HG02759 (cell line): ENCODE results near the gene PLCB3.

ENCODE experiments used
- ATAC-seq: cut with Tn5 transposase; IDR thresholded peaks from one replicate; pipeline ENCODE4 v1.9.1; 2021; ENCODE audit warnings: mild to moderate bottlenecking, moderate library complexity; ENCODE audit not compliant: unreplicated experiment

Gene PLCB3

DNA sequence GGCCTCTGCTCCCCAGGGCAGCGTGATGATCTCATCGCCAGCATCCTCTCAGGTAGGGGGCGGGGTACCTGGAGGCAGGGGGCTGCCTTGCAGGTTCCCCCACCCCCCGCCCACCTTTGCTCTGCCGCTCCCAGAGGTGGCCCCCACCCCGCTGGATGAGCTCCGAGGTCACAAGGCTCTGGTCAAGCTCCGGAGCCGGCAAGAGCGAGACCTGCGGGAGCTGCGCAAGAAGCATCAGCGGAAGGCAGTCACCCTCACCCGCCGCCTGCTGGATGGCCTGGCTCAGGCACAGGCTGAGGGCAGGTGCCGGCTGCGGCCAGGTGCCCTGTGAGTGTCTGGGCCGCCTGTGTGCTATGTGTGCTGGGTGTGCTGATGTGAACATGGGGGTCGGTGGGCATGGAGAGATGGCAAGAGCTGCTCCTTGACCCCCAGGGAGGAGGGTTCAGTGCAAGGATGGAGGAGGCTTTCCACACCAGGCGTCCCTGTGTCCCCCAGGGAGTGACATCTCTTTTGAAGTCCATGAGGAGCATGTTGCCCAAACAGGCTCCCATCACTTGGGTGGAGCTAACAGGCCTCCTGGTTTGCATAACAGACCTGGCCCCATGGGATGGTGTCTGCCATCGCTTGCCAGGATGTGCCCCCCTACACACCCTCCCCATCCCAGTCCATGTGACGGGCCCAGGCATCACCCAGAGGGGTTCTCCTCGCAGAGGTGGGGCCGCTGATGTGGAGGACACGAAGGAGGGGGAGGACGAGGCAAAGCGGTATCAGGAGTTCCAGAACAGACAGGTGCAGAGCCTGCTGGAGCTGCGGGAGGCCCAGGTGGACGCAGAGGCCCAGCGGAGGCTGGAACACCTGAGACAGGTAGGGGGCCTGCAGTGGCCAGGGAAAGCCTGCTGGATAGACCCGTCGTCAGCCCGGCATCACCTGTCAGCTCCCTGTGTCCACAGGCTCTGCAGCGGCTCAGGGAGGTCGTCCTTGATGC is 14.1 kb downstream of the PLCB3 start:
- ATAC-seq = no peak

DNA sequence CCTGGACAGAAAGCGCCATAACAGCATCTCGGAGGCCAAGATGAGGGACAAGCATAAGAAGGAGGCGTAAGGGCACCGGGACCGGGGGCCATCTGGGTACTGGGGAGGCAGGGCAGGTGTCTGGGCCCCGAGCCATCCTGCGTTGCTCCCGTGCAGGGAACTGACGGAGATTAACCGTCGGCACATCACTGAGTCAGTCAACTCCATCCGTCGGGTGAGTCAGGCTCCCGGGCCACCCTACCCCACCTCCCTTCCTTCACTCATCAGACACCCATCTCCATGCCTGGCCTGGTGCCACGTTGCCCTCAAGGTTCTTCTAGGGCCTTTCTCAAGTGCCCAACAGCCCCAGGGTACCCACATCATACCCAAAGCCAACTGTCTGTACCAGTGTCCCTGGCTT is 15.0 kb downstream of the PLCB3 start:
- ATAC-seq = no peak

DNA sequence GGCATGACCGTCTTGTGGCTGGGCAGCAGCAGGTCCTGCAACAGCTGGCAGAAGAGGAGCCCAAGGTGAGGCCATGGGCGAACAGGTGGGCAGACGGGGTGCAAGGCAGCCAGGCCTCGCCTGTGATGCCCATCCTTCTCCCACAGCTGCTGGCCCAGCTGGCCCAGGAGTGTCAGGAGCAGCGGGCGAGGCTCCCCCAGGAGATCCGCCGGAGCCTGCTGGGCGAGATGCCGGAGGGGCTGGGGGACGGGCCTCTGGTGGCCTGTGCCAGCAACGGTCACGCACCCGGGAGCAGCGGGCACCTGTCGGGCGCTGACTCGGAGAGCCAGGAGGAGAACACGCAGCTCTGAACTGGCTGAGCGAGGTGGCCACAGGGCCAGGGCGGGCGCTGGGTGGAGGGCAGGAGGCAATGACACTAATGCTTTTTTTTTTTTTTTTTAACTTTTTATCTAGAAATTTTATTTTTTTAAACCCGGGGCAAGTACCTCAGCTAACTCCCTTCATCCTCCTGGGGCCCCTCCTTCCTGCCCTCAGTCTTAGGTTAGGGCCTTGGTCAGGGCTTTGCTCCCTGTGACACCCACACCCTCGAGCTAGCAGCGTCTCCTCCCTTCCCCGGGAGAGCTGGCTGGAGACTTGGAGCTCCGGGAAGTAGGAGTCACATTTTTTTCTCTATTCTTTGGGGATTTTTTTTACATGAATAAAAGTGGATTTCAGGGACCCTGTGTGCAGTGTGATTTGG is 16.0 kb downstream of the PLCB3 start:
- no peak for ATAC-seq

DNA sequence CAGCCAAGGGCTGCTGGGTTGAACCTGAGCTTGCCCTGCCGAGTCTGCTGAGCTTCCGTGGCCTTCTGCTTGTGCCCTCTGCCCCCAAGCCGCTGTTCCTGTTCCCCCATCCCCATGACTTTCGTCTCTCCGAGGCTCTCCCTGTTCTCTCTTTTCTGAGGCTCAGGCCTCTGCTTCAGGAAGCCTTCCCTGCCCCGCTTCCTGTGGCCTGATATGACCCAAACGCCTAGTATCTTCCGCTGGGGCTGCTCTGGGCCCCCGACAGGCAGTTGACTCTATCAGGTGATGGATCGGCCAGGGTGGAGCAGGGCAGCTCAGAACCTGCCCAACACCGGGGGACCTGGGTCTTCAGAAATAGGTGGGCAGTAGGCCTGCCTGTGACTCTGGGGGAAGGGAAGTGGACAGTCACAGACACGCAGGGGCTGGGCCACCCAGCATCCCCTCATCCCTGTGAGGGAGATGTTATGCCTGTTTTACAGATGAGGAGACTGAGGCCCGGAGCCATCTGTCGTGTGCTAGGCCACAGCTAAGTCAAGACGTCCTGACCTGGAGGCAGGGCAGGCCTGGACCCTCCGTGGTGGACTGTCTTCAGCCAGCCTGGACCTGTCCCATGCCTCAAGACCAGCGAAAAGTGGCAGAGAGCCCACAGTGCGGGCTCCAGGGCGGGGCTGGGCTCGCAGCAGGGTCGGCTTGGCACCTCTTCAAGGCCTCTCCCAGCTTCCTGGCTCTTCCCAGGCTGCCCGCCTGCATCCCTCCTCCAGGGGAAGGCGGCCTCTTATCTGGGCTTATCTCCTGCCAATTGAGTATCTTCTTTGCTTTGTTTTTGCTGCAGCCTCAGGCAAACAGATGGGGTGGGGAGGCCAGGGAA is 16.9 kb downstream of the PLCB3 start:
- ATAC-seq = no peak

DNA sequence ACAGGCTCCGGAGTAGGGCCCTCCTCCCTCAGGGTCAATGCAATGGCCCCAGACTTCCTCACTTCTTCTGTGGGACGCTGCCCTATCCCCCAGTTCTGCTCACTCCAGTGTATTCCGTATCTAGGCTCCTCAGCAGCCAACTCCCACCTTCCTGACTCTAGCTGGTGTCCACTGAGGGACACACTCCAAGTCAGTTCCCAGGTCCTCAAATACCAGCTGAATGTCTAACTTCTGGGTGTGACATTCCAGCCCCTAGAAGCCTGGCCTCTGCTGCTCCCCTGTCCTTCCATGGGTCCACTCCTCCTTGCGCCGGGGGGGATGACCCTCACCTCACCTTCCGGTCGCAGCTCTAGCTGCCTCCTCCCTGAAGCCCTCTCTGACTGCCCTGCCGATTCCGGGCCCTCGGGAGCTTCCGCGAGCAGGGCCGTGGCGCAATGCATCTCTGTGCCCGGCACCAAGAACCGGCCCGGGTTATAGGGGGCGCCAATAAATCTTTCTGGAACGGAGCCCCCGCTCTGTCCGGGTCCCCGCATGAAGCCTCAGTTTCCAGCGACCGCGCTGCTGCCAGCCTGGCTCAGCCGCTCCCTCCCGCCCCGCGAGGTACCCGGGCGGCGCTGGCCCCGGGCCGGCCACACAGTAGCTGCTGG is 17.7 kb downstream of the PLCB3 start:
- ATAC-seq = peak; percentile 13

DNA sequence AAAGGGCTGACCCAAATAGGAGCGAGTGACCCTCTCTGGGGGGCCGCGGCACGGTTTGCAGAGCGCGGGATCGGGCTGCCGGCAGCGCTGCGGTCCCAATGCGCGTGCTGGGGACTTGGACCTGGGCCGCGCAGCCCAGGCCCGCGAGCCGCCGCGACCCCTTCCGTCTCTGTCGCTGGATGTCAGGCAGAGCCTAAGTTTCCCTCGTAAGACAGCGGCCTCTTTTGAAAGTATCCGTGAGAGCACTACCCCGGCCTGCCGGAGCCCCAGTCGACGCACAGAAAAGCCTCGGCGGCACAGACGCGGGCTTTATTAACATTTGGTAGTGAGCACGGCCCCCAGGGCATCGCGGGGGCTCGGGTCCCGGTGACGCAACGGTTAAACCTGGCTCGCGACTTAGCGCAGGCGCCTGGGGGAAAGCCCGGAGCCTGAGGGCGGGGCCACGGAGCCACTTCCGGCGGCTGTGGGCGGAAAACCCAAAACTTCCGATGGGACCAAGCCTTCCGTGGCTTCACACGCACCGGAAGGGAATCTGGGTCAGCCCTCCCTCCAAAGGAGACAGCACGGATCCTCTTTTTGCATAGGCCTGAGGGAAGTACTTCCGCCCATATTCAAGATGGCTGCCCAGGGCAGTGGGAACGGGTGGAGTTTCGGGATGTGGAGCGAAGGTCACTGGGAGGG is 18.4 kb downstream of the PLCB3 start:
- ATAC-seq = peak; percentile 72

DNA sequence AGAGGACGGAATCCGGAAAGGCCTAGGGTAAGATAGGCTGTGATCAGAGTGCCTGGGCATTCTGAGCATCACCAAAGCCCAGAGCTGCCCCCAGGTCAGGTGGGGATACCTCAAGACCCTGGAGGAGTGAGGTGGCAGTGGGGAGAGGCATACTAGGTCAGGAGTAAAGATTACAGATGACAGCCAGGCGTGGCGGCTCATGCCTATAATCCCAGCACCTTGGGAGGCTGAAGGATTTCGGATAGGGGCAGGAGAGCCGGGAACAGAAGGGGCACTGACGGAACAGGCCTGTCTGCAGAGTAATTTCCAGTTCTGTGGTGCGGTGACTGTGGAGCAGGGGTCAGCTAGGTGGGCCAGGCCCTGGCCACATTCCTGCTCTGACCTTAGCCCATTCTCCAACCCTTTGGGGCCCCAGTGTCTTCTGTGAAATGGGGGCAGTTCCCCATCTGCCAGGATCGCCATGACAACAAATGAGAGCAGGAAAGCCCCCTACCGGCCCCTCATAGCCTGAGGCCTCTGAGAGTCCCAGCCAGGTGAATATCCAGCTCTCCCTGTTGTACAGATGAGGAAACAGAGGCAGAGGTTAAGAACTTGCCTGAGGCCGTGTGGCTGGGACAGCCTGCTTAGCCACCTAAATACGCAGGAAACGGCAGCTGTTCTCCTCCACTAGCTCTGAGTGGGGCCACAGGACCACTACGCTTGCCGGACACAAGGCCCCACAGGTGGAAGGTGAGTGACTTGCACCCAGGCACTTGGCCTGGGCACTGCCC is 23.9 kb downstream of the PLCB3 start:
- no peak for ATAC-seq

DNA sequence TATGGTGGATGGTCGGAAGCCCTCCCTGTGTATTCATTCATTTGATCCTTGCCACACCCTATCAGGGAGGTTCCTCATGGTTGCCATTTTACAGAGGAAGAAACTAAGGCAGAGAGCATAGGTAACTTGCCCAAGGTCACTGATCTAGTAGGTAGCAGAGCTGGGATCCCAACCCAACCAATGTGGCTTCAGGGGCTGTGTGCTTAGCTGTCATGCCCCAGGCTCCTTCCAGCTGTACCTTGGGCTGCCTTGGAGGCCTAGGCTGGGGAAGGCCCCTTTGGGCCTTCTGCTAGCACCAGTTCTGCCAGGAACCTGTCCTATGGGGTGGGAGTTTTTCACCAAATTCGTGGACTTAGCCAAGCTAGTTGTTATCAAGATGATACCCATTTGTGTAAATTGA is 24.5 kb downstream of the PLCB3 start:
- no peak for ATAC-seq

DNA sequence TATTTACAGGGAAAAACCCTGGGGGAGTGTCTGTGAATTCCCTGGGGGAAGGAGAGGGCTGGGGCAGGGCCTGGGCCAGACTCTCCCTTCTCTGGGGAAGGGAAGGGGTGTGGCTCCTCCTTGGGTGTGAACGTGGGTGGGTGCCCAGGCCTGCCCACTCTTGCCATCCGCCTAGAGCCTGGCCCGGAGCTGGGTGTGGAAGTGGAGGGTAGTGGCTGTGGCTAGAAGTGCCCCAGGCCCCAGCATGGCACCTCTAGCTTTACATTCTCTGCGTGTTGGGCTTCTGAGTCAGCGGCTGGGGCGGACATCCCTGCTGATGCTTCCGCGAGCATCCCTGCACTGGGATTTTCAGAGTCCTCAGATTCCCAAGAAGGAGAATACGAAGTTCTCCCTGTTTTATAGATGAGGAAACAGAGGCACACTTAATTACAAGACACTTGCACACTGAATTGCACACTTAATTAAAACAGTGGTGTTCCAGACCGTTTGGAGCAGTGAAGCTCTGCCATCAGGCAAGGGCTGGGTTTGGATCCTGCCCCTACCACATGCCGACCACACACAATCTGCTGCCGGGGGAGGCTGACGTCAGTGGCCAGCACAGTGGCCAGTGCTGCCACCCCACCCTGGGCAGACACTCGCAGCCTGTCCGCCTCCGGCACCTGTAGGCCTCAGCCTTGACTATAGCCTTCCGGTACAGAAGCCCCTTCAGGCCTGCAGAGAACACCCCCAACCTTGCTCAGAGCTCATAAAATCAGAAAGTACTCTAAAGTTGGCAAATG is 25.5 kb downstream of the PLCB3 start:
- ATAC-seq = no peak

DNA sequence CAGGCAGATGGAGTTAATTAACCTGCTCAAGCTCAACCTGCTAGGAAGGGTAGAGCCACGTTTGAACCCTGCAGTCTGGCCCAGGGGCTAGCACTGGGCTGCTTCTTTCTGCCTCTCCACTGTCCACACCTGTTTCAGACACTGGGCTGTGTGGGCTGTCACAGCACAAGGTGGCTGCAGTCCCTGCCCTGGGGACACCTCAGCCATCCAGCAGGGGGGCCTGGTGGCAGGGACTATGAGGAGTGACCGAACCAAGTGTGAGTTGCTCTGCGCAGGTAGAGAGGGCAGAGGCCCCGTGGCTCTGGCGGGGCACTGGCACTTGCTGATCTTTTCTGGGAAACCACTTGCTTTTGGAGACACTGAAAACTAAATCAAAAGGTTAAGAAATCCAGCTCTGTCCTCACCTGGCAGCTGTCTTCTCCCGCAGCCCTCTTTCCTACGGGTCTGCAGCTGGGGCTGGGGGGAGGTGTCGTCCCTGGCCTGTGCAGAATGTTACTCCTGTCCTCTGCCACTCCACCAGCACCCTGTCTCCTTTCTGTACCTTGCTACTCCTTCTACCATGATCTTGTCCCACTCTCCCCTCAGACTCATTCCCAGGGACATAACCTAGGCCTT is 27.4 kb downstream of the PLCB3 start:
- ATAC-seq = no peak

DNA sequence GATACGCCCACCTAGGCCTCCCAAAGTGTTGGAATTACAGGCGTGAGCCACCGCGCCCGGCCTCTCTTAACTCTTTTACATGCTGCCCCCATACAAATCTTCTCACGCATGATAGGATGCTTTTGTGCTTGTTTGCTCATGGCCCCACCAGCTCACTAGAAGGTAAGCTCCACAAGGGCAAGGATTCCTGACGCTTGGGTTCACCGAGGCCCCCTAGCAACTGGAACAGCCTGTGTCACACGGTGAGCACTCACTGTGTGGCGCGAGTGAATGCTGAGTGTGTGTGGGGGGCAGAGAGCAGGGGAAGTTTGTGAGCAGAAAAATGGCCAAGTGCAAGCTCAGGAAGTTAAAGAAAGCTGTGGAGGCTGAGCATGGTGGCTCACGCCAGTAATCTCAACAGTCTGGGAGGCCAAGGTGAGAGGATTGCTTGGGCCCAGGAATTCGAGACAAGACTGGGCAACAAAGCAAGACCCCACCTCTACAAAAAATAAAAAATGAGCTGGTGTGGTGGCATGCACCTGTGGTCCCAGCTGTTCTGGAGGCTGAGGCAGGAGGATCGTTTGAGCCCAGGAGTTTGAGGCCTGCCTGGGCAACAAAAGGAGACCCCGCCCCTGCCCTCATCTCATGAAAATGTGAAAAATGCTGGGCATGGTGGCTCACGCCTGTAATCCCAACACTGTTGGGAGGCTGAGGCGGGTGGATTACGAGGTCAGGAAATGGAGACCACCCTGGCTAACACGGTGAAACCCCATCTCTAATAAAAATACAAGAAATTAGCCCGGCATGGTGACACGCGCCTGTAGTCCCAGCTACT is 30.8 kb downstream of the PLCB3 start:
- ATAC-seq = no peak

DNA sequence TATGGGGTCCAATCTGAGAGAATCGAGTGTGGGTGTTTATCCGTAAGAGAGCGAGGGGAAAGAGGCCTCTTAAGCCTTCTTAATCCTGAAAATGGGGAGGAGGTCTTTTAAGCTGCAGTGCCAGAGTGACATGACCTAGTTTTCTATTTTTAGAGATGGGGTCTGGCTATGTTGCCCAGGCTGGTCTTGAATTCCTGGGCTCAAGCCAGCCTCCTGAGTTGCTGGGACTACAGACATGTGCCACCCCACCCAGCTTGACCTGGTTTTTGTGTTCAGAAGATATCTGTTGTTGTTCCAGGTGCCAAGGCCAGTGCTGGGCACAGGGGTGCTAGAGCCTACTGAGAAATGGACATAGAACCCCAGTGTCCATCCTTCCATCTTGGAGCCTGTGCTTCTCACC is 31.8 kb downstream of the PLCB3 start:
- ATAC-seq = no peak

DNA sequence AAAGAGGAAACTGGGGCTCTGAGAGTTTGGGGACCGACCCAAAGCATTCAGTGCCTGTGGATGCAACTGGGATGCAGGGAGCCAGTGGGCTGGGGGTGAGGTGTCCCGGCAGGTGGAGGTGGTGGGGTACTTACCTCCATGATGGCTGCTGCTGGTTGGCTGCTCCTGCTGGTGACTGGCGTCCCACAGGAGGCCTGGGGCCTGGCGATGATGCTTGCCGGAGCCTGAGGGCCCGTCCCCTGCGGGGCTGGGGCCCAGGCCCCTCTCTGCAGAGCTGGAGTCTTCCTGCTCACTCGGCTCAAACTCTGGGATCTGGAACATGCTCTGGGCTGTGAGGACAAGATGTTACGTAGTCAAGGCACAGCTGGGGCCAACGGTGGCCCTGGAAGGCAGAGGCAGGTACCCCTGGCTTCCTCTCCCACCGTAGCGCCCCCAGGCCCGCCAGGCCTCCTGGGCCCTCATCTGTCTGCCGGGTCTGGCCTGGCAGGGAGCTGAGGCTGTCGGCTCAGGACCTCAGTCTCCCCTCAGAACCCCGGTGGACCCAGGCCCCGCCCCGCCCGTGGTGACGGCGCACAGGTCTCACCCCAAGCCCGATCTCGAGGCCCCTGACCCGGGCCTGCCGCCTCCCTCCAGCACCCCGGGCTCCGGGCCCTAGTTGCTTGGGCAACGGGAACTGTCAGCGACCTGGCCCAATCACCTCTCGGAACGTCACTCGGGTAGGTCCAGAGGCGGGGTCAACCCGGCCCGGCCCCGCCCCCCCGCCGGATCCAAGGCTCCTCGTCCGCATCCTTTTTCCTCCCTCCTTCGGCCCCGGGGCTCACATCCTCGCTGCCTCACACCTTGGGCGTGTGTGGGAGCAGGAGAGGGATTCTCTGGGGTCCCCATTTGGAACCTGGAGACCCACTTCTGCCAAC is 33.0 kb downstream of the PLCB3 start, which contains the start of gene BAD:
Gene BAD, minus strand, starts transcription at position 618 of the 914 bp plus-strand sequence. Its CDS starts 297 bp downstream, at position 321.
- ATAC-seq = peak; percentile 74

DNA sequence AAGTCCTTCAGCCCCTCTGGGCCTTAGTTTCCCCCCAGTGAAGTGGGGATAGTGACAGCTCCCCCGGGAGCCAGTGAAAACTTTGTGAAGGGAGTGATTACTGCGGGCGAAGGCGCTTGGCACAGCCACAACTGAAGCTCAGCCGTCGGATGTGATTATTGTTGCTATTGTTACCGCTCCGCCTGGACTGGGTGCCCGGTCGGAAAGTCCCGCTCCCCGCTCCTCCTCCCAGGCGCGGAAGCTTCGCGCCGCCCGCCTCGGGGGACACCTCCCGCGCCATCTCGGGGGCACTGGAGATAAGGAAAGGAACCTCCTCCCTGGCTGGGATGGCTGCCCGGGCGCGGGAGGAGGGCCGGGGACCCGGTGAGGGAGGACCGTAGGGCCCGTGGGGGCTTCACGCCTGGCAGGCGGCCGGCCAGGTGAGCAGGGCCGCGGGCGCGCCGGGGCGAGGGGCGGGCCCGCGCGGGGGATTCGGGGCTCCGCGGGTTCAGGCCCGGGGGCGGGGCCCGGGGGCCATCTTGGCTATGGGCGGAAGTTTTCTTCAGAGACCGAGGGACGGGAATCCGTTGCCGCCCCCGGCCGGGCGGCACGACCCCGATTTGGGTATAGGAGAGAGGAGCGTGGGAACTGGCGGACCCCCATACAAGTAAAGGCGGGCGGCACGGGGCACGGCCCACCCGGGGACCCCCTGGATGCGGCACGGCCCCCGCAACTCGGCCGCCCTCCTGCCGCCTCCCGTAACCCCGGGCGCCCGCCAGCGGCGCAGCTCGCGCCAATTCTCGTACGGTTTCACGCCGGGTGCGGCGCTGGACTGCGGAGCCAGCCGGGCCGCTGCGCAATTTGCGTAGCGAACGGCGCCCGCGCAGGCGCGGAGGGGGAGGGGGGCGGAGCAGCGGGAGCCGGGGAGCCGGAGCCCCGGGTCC is 33.9 kb downstream of the PLCB3 start, which contains the start of gene GPR137:
Gene GPR137, plus strand, starts transcription at position 887 of the 923 bp plus-strand sequence. CDS start 677 bp downstream, outside the sequence.
- peak; percentile 66 for ATAC-seq
